Eye (tissue), 1 donor: ENCODE data around the gene RFPL1.
"Not testable (repeated sequence)": the region's sequence is repeated elsewhere in the genome, so short reads cannot be mapped to it uniquely, and the experiment has no call there.

Experiments
- DNase-seq: peaks from one replicate; pipeline ENCODE4 v3.0.0-alpha.2; 2015

The RFPL1 gene

DNA sequence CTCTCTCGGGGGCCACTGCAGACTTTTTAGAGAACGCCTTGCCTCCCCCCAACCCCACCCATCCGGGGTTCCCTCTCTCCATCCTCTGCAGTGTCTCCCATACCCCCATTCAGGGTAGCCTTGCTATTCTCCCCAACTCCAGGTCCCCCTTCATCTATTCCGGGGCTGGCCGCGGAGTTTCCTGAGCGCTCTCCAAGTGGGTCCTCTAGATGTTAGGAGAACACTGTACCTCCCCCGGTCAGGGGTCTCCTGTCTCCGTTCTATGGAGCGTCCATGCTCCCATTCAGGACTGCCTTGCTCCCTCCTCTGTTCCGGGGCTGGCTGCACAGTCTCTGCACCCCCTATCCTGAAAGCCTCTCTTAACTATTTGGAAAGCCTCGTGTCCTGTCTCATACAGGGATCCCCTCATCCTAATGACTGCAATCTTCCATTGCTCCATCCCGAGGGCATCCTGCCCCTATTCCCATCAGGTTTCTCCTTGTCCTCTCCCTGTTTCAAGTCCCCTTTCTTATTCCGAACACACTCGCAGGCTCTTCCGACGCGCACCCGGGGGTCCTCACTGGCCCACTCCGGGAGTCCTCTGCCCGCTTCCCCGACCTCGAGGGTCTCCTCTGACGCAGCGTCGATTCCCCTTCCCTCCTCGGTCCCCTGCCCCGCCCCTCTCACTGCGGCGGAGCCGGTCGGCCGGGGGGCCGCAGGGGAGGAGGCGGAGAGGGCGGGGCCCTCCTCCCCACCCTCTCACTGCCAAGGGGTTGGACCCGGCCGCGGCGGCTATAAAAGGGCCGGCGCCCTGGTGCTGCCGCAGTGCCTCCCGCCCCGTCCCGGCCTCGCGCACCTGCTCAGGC is 41.3 kb downstream of the RFPL1 start, which contains the start of gene NEFH:
TSS of gene NEFH (plus strand) at position 802 of the 845 bp plus-strand sequence. CDS start 45 bp downstream, outside the sequence.
- DNase-seq, result peak; percentile 53

DNA sequence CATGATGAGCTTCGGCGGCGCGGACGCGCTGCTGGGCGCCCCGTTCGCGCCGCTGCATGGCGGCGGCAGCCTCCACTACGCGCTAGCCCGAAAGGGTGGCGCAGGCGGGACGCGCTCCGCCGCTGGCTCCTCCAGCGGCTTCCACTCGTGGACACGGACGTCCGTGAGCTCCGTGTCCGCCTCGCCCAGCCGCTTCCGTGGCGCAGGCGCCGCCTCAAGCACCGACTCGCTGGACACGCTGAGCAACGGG is 41.8 kb downstream of the RFPL1 start:
- no peak for DNase-seq

GRCh38 chr22:29480512-29481264 is 42.3 kb downstream of the RFPL1 start:
- DNase-seq, result peak; percentile 87

DNA sequence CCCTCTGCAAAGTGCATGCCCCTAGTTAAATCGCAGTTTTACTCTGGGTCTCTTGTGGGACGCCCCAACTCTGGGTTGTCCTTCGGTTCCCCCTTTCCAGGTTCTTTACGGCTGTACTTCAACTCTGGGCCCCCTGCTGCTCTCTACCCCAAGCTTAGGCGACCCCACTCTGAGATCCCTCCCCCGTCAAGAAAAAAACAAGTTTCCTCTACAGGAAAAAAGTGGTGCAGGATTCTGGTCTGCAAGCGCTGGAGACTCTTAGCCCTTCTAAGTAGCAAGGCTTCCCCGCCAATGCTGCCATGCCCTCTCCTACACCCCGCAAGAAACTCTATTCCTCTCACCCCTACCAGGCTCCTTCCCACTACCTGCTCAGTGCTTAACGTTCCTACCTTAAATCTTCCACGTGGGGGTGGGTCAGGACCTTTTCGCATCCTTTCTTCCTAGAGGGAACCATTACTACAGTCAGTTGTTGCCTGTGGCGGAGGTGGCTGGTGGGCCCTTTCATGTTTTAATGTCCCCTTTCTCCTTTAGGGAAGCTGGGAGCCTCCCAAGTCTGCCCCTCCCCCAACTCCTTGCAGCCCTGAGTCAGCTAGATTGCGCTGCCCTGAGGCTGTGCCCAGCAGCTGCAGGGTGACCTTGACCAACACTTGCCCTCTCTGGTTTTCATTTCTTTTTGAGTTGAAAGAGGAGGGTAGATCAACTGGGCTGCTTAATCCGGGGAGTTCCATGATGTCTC is 43.0 kb downstream of the RFPL1 start:
- peak; percentile 52 for DNase-seq

DNA sequence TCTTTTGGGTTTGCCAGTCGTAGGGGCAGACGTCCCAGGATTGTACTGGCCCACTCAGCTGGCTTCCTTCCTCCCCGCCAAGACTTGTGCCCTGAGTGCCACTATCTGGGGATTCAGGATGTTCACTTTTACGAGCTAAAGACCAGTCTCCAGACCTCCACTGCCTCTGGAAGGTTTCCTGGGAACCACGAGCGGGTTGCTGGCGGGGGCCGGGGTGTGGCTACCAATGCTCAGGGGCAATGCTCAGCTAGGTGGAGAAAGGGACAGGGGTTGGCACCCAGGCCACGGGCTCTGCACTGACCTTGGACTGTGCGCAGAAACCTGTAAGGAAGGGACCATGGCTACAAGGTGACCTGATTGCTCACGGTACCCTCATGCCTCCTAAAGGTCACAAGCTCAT is 43.9 kb downstream of the RFPL1 start:
- DNase-seq, result no peak

DNA sequence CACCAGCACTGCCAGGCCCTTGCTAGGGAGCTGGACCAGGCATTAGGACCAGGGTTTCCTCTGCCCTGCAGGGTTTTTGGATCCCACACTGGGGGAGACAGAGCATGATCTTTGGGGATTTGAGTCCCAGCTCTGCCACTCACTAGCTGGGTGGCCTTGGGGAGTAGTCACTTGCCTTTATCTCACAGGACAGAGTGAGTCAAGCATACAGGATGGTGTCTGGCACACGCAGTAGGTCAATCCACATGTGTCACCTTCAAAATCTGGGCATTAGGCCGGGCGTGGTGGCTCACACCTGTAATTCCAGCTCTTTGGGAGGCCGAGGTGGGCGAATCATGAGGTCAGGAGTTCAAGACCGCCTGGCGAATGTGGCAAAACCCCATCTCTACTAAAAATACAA is 44.3 kb downstream of the RFPL1 start:
- no peak for DNase-seq

DNA sequence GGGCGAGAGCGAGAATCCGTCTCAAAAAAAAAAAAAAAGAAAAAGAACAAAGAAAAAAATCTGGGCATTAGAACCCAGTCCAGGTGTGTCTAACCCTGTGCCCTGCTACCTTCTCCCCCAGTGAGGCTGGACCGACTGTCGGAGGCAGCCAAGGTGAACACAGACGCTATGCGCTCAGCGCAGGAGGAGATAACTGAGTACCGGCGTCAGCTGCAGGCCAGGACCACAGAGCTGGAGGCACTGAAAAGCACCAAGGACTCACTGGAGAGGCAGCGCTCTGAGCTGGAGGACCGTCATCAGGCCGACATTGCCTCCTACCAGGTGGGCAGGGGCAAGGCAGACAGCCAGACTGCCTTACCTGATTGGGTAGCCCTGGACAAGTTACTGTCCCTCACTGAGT is 44.9 kb downstream of the RFPL1 start:
- DNase-seq, result no peak

GRCh38 chr22:29484642-29485041 is 46.3 kb downstream of the RFPL1 start:
- no peak for DNase-seq

DNA sequence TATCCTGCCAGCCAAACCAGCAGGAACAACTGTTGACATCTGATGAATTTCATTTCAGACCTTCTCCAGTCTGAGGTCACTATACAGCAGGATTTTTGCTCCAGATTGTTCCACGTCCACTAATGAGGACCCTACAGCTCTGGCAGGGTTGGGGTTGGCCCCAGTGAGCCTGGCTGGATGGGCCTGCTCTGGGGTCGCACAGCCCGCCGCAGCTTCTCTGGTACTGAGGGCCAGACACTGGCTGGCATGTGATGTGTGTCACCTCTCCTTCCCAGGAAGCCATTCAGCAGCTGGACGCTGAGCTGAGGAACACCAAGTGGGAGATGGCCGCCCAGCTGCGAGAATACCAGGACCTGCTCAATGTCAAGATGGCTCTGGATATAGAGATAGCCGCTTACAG is 47.1 kb downstream of the RFPL1 start:
- DNase-seq, result no peak

DNA sequence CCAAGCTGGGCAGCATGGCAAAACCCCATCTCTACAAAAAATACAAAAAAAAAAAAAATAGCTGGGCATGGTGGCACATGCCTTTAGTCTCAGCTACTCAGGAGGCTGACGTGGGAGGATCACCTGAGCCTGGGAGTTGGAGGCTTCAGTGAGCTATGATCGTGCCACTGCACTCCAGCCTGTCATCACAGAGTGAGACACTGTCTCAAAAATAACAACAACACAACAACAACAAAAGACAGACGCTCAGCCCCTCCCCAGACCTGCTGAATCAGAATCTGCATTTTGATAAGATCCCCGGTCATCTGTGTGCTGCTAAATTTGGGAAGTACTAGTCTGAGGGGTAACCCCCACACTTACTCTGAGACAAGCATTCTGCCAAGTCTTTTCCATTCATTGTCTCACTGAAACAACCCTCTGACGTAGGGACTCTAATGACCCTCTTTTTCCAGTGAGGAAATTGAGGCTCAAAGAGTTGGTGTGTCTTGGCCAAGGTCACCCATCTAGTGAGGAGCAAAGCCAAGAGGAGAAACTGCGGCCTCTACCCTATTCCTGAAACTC is 49.1 kb downstream of the RFPL1 start:
- no peak for DNase-seq

DNA sequence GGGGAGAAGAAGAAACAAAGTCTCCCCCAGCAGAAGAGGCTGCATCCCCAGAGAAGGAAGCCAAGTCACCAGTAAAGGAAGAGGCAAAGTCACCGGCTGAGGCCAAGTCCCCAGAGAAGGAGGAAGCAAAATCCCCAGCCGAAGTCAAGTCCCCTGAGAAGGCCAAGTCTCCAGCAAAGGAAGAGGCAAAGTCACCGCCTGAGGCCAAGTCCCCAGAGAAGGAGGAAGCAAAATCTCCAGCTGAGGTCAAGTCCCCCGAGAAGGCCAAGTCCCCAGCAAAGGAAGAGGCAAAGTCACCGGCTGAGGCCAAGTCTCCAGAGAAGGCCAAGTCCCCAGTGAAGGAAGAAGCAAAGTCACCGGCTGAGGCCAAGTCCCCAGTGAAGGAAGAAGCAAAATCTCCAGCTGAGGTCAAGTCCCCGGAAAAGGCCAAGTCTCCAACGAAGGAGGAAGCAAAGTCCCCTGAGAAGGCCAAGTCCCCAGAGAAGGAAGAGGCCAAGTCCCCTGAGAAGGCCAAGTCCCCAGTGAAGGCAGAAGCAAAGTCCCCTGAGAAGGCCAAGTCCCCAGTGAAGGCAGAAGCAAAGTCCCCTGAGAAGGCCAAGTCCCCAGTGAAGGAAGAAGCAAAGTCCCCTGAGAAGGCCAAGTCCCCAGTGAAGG is 50.9 kb downstream of the RFPL1 start:
- DNase-seq, result not testable (repeated sequence)

DNA sequence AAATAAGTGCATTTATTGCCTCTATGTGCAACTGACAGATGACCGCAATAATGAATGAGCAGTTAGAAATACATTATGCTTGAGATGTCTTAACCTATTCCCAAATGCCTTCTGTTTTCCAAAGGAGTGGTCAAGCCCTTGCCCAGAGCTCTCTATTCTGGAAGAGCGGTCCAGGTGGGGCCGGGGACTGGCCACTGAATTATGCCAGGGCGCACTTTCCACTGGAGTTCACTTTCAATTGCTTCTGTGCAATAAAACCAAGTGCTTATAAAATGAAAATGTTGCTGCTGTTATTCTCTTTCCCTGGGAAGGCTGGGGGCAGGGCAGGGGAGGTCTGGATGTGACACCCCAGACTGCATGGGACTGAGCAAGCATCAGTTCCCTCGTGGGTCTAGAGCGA is 52.6 kb downstream of the RFPL1 start:
- no peak for DNase-seq
